Iris pigment epithelial cell (primary cell): ENCODE measurements around the gene ARHGAP24.
"Not testable (repeated sequence)": the region's sequence is repeated elsewhere in the genome, so short reads cannot be mapped to it uniquely, and the experiment has no call there.

Experiments used
- DNase-seq: peaks from one replicate; pipeline ENCODE4 v3.0.0-alpha.2; 2011; ENCODE audit warnings: low read depth

ARHGAP24 gene

DNA sequence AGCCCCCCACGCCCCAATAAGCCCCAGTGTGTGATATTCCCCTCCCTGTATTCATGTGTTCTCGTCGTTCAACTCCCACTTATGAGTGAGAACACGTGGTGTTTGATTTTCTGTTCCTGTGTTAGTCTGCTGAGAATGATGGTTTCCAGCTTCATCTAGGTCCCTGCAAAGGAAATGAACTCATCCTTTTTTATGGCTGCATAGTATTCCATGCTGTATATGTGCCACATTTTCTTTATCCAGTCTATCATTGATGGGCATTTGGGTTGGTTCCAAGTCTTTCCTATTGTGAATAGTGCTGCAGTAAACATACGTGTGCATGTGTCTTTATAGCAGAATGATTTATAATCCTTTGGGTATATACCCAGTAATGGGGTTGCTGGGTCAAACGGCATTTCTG is 440.6 kb downstream of the ARHGAP24 start:
- DNase-seq = not testable (repeated sequence)

DNA sequence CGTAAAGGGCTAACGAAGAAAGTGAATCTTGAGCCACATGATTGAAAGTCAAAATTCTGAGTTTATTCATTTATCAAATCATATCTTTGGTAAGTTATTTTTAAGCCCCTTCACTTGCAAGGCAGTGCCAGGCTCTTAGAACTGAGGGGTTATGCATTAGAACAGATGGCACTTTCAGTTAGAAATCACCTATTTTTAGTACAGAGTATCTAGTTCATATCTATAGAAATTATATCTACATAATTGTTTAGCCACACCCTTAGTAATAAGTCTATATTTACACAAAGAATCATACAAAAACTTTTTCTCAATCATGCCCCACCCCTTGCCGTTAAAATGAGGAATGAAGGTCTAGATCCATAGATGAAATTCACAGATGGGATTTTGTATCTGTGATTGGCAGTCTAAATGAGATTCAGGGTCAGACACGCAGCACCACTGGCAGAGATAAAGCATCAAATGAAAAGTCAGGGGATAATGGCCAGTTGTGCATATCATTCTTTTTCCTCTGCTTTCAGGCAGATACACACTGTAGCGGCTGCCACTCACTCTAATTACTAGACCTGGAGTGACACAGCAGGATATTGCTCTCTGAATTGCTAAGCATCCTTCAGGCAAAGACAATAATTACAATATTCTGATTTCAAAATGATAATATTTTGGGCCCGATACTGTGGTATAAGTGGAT is 444.4 kb downstream of the ARHGAP24 start:
- no peak for DNase-seq

DNA sequence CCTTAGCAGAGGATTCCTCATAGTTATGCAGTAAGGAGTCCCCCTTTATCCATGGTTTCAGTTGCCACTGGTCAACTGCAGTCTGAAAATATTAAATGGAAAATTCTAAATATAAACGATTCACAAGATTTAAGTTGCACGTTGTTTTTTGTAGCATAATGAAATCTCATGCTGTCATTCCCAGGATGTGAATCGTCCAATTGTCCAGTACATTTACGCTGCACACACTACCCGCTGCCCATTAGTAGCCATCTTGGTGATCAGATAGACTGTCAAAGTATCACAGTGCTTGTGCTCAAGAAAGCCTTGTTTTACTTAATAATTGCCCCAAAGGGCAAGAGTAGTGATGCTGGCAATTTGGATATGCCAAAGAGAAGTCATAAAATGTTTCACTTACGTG is 450.1 kb downstream of the ARHGAP24 start:
- DNase-seq = no peak

DNA sequence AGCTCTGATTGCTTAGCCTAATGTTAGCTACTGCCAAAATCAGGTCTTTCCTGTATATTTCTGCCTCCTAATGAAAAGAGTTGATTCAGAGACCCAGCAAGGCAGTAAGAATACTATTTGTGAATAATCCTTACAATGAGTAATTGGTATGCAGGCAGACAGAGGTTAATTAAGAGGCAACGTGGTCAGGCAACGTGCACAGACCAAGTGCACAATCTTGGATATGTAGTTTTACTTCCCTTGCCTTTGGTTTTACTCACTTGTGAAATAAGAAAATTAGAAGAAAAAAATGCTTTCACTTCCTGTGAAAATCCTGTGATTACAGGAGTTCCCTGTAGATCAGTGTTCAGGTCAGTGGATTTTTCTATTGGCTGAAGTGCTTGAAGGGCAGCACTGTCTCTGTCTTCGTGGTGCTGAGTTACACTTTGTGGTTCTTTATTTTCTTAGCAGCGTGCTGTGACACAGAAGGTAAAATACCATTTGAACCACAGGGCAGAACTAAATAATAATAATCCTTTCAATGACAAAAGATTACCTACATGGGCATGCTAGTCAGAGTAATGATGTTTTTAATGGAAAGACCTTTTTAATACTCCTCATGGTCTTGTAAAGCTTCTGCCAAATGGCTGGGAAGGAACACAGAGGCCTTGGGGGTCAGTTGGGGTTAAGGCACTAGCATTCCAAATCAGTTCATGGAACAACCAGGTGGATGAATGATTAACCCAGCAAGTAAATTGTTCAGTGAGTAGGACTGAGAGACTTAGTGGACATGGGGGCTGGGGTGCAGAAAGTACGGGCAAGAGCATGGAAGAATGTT is 454.0 kb downstream of the ARHGAP24 start:
- peak; percentile 76 for DNase-seq

DNA sequence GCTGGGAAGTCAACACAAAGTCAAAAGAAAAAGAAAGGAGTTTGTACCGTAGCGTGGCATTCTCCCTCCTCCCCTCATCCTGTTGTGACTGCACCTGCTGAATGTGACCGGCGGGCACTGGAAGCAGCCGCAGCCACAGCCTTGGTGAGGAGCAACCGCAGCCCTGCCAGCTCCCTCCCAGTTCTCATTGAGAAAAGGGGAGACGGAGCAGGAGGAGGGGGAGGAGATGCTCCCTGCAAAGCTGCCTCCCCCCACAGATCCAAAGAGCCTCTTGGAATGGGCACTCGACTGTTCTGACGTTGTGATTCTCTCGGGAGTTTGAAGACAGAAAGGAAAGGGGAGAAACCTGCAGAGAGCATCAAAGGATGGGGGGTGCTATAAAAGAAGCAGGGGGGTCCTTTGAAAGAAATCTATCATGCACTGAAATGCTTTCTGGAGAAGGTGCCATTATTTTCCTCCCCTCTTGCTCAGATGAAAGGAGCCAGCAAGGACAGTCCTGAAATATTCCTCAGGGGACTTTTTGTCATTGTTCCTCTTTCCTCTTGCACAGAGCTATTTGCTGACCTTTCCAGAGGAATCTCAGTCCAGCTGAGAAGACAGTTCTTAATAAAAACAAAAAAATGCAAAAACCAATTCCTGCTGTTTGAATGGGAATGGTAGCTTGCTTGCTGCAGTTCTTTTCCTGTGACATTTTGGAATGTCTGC is 455.2 kb downstream of the ARHGAP24 start:
- DNase-seq = no peak

DNA sequence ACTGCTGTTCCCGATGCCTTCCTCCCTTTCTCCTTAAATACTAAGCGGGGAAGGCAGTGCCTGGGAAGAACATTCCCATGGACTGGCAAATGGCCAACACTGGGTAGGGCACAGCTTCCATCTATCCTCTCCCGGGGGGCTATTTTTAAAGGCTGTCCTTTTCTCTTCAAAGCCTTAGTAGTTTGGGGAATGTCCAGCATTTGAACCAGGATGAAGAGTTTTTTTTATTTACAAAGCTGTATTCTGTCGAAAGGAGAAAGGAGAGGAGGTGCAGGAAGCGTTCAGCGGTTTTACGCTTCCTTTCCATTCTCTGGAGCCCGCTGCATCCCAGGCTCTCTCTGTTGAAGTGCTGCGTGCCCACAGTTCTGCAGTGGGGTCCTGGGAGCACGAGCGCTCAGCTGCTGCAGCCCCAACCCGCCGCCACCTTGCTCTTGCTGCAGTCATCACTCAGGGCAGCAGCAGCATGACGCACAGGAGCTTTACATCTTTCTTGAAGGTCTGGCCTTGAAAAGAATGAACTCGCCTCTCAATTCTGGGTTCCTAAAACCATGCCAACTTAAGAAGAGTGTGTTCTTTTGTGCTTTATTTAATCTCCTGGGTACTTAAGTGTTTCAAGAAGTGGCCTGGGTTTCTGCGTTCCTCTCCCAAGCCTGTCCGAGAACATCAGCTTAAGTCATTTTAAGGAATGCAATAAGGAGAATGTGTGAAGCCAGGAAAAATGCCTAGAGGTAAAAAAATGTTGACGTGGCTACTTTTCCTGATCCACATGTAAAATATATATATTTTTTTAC is 457.7 kb downstream of the ARHGAP24 start:
- DNase-seq = peak; percentile 16

DNA sequence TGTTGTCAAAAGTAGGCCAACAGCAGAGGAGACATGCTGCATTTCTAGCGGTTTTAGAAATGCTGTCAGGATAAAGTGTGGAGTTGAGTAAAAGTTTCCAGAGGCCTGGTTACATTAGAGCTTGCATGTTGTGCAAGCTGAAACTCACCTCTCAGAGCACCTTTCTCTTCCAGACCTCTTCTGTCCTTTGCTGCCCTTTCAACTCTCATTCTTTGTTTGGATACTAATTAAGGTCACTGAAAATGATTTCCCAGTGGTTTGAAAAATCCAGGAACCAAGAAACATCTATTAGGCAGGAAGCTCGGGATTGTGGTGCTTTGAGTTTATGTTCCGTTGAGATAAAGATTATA is 458.3 kb downstream of the ARHGAP24 start:
- DNase-seq = no peak

DNA sequence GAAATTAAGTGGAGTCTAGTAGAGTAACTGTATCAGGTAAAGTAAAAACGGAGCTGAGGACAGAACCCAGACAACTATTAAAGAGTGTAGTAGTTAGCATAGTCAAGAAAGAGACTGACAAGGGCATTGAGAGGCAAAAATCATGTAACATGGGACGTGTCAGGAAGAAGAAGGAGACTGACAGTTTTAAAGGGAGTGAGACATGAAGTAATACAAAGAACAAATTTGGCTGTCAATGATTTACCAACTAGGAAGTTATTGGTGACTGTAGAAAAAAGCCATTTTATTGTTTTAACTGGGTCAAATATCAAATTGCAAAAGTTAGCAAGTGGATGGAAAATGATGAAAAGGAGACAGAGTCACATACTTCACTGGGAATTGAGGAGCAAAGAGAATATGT is 462.6 kb downstream of the ARHGAP24 start:
- DNase-seq = no peak

DNA sequence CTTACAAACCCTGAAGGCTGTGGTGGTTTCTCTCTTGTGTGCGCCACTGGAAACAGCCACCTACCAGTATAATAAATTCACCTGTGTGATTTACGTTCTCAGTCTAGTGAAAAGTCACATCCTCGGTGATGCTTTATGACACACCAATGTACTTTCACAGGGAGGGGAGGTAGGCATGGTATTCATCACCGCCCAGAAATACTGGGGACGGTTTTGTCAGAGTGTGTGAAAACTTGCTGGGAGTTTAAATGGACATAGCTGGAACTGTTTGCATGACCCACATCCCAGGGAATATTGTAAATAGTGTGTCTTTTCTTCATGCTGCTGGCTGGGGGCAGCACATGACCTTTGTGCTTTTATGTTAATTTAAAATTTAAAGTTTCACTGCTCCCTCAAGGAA is 463.1 kb downstream of the ARHGAP24 start:
- no peak for DNase-seq

DNA sequence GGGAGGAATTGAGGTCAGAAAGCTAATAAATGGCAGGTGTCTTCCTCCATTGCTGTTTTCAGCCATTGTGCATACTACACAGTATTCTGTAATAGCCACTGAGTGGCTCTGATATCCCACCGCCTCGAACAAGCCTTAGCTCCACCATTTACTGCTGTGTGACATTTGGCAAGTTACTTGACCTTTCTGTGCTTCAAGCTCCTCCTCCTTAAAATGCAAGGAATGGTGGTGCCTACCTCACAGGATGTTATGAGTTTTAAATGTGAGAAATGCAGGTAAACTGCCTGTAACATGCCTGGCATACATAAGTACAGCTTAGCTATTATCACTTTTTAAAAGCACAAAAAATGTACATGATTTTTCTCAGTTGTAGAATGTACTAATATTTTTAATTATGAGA is 464.0 kb downstream of the ARHGAP24 start:
- DNase-seq = no peak

DNA sequence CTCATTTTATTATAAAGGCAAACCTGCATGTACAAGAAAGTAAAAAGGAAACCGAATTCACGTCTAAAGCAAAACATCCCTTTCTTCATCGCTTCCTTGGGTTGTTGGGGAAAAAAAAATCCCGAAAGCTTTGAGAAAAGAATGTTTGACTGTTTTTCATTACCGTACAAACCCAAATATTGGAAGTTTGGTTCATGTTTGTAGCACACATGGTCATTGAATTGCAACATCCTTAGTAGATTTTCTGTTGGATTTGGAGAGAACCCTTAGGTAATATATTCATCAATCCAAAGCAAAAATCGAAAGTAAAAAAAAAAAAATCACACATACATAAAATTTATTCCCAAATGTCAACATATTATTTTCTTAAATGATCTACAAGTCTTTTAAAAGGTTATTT is 464.6 kb downstream of the ARHGAP24 start:
- DNase-seq = no peak

DNA sequence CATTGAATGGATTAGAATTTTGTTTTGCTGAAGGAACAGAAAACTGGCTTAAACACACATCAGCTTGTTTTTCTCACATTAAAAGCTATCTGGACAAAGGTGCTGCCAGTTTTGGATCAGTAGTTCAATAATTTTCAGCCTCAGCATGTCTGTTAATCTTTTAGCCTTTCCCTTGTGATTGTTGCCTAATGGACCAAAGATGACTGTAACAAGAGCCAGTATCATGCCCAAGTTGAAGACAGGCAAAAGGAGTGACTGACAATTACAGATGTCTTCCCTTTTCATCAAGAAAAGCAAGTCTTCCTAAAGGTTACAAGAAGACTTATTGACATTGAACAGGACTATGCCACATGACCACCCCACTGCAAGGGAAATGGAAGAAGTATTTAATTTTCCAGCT is 465.2 kb downstream of the ARHGAP24 start:
- DNase-seq = no peak

DNA sequence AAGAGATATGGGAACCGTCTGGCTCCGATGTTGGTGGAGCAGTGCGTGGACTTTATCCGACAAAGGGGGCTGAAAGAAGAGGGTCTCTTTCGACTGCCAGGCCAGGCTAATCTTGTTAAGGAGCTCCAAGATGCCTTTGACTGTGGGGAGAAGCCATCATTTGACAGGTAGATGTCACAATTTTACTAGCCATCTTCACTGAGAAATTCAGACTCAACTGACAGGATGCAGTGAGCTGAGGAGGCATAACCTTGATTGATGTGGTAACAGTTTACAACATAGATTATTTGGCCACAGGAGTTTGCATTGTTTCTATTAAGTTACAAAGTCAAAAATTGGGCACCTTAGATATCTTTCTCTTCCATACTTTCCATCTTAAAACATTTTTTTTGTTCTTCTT is 467.2 kb downstream of the ARHGAP24 start:
- DNase-seq = no peak

DNA sequence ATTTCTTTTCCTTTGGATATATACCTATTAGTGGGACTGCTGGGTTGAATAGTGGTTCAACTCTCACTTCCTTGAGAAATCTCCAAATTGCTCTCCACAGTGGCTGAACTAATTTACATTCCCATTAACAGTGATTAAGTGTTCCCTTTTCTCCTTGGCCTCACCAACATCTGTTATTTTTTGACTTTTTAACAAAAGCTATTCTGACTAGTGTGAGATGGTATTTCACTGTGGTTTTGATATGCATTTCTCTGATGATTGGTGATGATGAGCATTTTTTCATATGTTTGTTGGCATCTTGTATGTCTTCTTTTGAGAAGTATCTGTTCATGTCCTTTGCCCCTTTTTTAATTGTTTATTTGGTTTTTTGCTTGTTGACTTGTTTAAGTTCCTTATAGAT is 471.9 kb downstream of the ARHGAP24 start:
- no peak for DNase-seq

DNA sequence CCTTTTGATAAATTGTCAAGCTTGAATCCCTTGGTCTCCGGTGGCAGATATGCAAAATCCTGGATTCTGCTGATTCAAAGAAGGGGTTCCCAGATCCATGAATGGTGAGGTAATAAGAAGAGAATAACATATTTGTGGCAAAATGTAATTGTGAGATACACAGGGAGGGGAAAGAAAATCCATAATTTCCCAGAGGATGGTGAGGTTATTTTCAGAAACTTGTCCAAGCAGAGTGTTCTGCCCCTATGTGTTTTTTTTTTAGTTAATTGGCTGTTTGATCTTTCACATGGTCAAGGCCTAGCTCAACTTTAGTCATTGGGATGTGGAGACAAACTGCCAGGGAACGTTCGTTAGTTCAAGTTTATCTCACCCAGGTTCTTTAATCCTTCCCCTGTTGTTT is 476.1 kb downstream of the ARHGAP24 start:
- no peak for DNase-seq

DNA sequence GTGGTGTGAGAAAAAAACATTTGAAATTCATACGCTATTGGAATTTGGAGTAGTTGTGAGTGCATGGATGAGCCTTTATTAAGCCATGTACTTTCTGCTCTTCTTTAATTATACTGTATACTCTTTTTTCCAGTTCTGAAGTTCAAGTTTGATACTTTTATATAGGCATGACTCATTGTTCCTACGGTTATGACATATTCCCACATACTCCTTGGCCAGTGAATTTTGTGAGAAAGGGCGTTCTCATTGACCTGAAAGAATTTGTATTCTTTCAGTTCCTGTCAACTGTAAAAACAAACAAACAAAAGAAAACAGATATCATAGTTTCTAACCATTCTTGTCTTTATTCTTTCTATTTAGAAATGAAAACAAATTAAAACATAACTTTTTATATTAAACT is 477.6 kb downstream of the ARHGAP24 start:
- DNase-seq = peak; percentile 81

DNA sequence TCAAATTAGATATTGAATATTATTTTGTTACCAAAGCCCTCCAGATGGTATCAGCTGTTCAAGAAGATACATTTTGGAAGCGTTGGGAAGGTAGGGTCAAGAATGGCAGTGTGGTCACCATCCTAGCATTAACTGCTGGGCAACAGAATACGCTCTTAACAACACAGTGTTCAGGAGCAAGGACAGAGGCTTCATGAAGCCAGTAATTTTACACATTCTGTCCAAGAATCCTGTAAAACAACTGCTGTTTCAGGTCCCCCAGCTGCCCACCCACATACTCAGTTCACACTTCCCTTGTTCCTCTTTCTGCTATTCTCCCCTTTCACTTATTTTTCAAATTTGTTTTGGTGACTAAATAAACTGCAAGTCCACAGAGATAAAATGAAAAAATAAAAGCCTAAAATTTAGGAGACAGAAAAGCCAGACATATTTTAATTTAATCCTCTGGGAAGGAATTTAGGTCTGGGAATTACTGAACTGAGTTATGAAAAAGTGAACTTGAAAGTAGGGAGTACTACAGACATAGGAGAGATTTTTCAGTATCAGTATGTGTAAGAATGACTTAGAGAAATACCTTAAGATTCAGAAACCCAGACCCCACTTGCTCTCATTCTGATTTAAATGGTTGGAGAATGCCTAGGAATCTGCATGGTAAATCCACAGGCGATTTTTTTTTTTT is 478.2 kb downstream of the ARHGAP24 start:
- DNase-seq = no peak

DNA sequence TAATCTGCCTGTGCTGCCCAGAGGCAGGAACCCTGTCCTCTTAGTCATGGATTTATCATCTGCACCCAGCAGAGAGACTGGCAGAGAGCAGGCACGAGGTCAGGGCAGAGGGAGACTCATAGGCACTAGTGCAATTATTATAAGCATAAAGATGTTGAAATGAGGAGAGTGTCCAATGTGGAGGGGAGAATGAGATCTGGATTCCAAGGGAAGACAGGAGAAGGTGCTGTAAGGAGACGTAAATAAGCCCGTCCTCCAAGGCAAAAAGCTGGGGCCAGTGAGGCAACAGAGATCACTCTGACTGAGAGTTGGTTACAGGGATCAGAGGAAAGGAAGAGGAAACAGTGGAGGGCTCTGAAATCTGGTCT is 478.7 kb downstream of the ARHGAP24 start:
- DNase-seq = peak; percentile 54

DNA sequence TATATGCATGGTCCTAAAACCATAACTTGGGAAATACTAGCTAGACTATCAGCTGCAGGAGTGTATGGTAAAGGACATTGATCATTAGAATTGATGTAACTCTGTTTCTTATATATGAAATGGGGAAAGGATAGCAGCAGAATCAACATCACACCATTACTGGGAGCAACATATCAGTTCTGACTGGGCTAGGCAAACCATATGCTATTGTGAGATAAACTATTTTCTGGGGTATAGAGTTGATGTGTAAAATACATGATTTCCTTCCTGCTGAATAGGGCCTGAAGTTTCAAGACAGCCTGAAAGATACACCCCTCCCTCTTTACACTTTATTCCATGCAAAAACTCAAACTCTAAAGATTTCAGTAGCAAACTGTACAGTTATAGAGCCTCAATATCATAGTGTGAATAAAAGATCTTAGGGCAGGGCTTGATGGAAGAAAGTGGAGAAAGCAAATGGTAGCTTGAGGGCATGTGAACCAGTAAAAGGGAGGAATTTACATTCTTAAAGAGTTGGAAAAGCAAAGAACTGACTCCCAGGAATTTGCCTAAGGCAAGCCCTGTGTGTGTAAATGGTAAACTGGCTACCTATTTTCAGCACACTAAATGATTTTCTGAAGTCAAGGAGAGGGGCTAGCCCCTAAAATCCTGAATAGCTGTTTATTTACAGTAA is 480.8 kb downstream of the ARHGAP24 start:
- no peak for DNase-seq

DNA sequence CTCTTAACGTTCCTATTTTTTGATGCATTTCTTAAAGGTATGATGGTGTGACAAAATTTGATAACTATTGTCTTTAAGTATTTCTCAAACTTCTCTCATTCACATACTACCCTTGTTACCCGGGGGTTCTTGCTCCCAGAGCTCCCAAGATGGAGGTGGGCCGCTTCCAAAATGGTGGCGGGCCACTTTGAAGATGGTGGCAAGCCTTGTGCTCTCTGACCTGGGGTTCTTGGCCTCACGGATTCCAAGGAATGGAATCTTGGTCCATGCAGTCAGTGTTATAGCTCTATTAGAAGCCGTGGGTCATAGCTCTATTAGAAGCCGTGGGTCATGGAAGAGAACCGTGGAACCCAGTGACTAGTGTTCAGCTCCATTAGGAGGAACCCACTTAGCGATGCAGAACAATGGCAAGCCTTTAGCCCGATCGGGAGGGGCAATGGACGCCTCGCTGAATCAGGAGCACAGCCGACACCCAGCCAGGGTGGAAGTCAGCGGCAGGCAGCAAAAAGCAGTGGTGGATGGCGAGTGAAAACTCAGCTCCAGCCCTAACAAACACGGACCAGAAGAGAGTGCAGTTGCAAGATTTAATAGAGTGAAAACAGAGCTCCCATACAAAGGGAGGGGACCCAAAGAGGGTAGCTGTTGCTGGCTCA is 481.5 kb downstream of the ARHGAP24 start:
- DNase-seq = no peak

DNA sequence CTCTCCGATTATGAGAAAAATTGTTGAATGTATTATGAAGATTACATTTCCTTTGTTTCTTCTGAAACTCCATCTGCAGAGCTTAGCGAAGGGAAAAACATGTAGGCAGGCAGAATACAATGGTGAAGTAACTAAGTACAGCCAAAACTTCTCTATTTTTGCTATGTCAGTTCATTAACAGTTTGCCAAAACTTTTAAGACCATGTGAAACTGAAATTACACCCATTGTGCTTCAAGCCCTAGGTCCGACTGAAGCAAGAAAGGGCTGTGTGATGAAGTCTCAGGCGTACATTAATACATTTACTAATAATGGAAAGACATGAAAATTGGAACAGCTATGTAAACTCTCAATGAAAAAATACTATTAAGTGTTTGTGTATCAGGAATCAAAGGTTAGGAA is 486.9 kb downstream of the ARHGAP24 start:
- no peak for DNase-seq
